Suprapubic skin (tissue), 4 donors: ENCODE results near the gene FRMPD1. TPM values are rescaled to one million over a fixed set of nuclear protein-coding genes. Genes with fewer than 3 reads are reported as not detected.

Experiments used
- DNase-seq, 2 donors: peaks; one replicate each; pipeline ENCODE4 v3.0.0-alpha.2; 2019; ENCODE audit warnings: low spot score in 2 of 2
- H3K27ac ChIP-seq: fragments of 200-600 bp; sonication (generic); one replicate; pipeline ENCODE4 v1.5.1; 2019
- H3K27me3 ChIP-seq: fragments of 200-600 bp; sonication (generic); one replicate; pipeline ENCODE4 v1.5.1; 2019
- H3K36me3 ChIP-seq: fragments of 200-600 bp; sonication (generic); one replicate; pipeline ENCODE4 v1.5.1; 2019
- H3K4me1 ChIP-seq: fragments of 200-600 bp; sonication (generic); one replicate; pipeline ENCODE4 v1.5.1; 2019
- H3K4me3 ChIP-seq: fragments of 200-600 bp; sonication (generic); one replicate; pipeline ENCODE4 v1.5.1; 2019; ENCODE audit warnings: mild to moderate bottlenecking
- H3K9me3 ChIP-seq: fragments of 200-600 bp; sonication (generic); one replicate; pipeline ENCODE4 v1.5.1; 2019
- EP300 ChIP-seq: sonication (generic); formaldehyde crosslinking; IDR thresholded peaks from one replicate; pipeline ENCODE4 v1.6.1; 2017; ENCODE audit warnings: antibody characterized with exemption
- POLR2A ChIP-seq, 2 donors: fragments of 450-650 bp; IDR thresholded peaks; one replicate each; pipeline ENCODE4 v1.6.1; 2017; ENCODE audit warnings: antibody characterized with exemption in 2 of 2, mild to moderate bottlenecking in 2 of 2, moderate library complexity in 2 of 2
- POLR2AphosphoS5 ChIP-seq, 3 donors: sonication (generic); formaldehyde crosslinking; IDR thresholded peaks; one replicate each; pipeline ENCODE4 v1.6.1; 2017; ENCODE audit warnings: antibody characterized with exemption in 3 of 3
- WGBS: methylation state at CpG from one replicate; pipeline ENCODE4 v1.1.5; 2018; 5-methylcytosine and 5-hydroxymethylcytosine counted together
- total RNA-seq, 4 donors: library from RNA; depleted of rRNA; stranded (reverse); fragments of >200 nt; gene quantifications; one replicate each; pipeline ENCODE4 v1.1.0, GENCODE V29; 2016
- TF ChIP-seq, protein P1 (sequence below), 2 donors: fragments of 200-600 bp in 1 of 2; fragments of 450-650 bp in 1 of 2; sonication (generic) in 1 of 2; IDR thresholded peaks; one replicate each; pipeline ENCODE4 v1.5.1; 2016 to 2019; ENCODE audit warnings: antibody characterized with exemption in 2 of 2, mild to moderate bottlenecking in 1 of 2, moderate library complexity in 1 of 2

The FRMPD1 gene
- total RNA-seq, 4 donors from 2014 or later = 7.9 to 15.4 (median 11.2) TPM

DNA sequence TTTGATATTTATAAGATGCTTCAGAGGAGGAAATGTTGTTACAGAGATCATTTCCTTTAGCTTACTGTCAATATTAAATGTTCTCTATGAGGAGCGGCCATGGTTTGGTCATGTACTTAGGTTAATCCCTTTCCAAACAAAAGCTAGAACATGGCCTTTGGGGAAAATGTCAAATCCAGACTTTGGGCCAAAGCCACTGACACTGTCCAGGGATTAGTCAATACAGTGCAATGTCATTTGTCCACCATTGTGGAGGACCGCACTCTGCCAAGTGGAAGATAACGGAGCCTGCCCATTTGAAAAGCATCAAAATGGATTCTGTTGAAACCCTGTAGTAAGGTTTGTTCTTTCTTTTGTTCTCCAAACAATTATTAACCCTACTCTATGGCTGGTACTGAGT lies 50.1 kb downstream of the FRMPD1 start:
- no peak for TF ChIP-seq EP300
- TF ChIP-seq, protein P1, sequence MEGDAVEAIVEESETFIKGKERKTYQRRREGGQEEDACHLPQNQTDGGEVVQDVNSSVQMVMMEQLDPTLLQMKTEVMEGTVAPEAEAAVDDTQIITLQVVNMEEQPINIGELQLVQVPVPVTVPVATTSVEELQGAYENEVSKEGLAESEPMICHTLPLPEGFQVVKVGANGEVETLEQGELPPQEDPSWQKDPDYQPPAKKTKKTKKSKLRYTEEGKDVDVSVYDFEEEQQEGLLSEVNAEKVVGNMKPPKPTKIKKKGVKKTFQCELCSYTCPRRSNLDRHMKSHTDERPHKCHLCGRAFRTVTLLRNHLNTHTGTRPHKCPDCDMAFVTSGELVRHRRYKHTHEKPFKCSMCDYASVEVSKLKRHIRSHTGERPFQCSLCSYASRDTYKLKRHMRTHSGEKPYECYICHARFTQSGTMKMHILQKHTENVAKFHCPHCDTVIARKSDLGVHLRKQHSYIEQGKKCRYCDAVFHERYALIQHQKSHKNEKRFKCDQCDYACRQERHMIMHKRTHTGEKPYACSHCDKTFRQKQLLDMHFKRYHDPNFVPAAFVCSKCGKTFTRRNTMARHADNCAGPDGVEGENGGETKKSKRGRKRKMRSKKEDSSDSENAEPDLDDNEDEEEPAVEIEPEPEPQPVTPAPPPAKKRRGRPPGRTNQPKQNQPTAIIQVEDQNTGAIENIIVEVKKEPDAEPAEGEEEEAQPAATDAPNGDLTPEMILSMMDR (IDR thresholded peaks at IDR 0.05) = no peak
- no peak for TF ChIP-seq POLR2A (IDR thresholded peaks at IDR 0.05)
- no peak overlapping the region for H3K4me3 ChIP-seq
- H3K9me3 ChIP-seq = no peaks in the 10 kb centered on the region
- 85% methylated on average over 3 of the region's 3 CpGs for WGBS
- no peaks in the 10 kb centered on the region for H3K4me1 ChIP-seq
- no peak for DNase-seq
- no peak overlapping the region for H3K27ac ChIP-seq
- H3K36me3 ChIP-seq = no peaks in the 10 kb centered on the region
- H3K27me3 ChIP-seq = no peaks in the 10 kb centered on the region

DNA sequence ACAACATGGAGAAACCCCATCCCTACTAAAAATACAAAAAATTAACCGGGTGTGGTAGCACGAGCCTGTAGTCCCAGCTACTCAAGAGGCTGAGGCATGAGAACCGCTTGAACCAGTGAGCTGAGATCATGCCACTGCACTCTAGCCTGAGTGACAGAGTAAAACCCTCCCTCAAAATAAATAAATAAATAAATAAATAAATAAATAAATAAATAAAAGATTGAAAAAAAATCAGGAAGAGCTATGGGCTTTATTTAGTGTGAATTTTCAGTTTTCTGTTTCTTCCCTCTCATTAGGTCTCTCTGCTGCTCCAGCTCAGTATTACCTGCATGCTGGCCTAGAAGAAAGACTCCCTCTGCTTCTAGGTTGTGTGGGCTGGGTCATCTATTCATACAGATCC lies 55.0 kb downstream of the FRMPD1 start:
- H3K36me3 ChIP-seq = no peaks in the 10 kb centered on the region
- H3K27me3 ChIP-seq = no peaks in the 10 kb centered on the region
- WGBS = 83% methylated on average over 3 of the region's 3 CpGs
- H3K4me3 ChIP-seq = no peak overlapping the region
- no peak overlapping the region for H3K27ac ChIP-seq
- DNase-seq = no peak
- H3K9me3 ChIP-seq = no peaks in the 10 kb centered on the region
- no peaks in the 10 kb centered on the region for H3K4me1 ChIP-seq
- TF ChIP-seq POLR2A (IDR thresholded peaks at IDR 0.05) (no peak), POLR2AphosphoS5 (IDR thresholded peaks at IDR 0.05) (no peak), EP300 (no peak)
- TF ChIP-seq, protein P1 (IDR thresholded peaks at IDR 0.05) = no peak

DNA sequence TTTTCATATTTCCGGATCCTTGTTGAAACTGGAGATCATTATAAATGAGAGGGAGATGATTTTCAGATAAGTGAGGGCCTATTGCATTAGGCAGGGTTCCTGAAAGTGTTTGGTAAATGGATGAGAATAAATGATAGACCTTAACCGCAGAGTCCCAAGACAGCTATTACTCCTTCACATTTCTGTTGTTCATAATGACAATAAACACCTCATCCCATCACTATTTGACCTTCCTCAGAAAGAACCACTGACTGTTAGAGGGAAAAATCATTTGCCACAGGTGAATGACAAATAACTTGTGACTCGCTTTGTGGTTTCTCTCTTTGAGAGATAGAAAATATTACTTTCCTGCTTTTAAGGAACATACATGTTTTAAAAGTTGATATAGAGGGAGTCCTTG lies 55.5 kb downstream of the FRMPD1 start:
- no peak overlapping the region for H3K4me3 ChIP-seq

DNA sequence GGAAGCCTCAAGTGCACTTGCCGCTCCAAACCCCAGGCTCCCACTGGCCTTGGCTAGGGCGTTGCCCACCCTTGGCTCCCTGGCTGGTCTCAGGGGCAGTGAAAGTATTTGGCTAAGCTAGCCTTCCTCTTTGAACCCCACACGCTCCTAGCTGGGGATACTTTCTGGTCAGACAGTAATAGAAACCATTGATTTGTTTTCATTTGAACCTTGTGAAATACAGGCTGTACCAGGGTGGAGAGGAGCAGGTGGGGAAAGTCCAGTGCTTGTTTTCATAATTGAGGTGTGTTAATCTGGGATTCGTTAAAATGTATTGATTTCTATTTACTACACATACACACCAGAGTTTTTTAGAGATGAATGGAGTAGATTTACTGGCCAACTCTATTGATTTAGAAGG lies 57.0 kb downstream of the FRMPD1 start:
- Histone ChIP-seq H3K4me1 (no peaks in the 10 kb centered on the region), H3K27ac (no peak overlapping the region), H3K36me3 (no peaks in the 10 kb centered on the region), H3K9me3 (no peaks in the 10 kb centered on the region), H3K27me3 (no peaks in the 10 kb centered on the region), H3K4me3 (no peak overlapping the region)
- TF ChIP-seq, protein P1 (IDR thresholded peaks at IDR 0.05) = no peak
- TF ChIP-seq EP300 (no peak), POLR2A (IDR thresholded peaks at IDR 0.05) (no peak), POLR2AphosphoS5 (IDR thresholded peaks at IDR 0.05) (no peak)
- 87% methylated on average over 4 of the region's 4 CpGs for WGBS
- DNase-seq = no peak

More for the DNA sequence above, 55.5 kb downstream of the FRMPD1 start:
- H3K27me3 ChIP-seq = no peaks in the 10 kb centered on the region
- TF ChIP-seq POLR2AphosphoS5 (IDR thresholded peaks at IDR 0.05) (no peak), EP300 (no peak), POLR2A (IDR thresholded peaks at IDR 0.05) (no peak)
- TF ChIP-seq, protein P1 (IDR thresholded peaks at IDR 0.05) = no peak
- H3K36me3 ChIP-seq = no peaks in the 10 kb centered on the region
- no peaks in the 10 kb centered on the region for H3K4me1 ChIP-seq
- 79% methylated on average over 3 of the region's 3 CpGs for WGBS
- no peak overlapping the region for H3K27ac ChIP-seq
- H3K9me3 ChIP-seq = no peaks in the 10 kb centered on the region
- DNase-seq = no peak

DNA sequence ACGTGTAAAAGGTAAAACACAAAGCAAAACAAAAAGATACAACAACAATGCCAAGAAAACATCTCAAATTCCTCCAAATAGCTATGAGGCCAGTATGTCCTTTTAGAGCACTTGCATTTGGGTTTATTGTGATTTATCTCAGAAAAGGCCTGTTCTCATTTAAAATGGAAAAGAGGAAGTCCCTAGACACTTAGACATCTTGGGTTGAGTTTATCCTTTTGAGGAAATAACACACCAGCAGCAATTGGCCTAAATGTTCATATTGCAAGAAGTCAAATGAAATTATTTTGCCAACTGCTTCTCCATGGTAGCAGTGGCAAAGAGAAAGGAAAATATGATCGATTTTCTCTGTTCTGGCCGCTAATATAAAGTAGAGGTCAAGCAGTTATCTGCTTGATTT lies 59.3 kb downstream of the FRMPD1 start:
- Histone ChIP-seq H3K27me3 (no peaks in the 10 kb centered on the region), H3K4me1 (no peaks in the 10 kb centered on the region), H3K9me3 (no peaks in the 10 kb centered on the region), H3K36me3 (no peaks in the 10 kb centered on the region), H3K27ac (no peak overlapping the region), H3K4me3 (no peak overlapping the region)
- no peak for DNase-seq
- TF ChIP-seq POLR2AphosphoS5 (IDR thresholded peaks at IDR 0.05) (no peak), POLR2A (IDR thresholded peaks at IDR 0.05) (no peak), EP300 (no peak)
- TF ChIP-seq, protein P1 (IDR thresholded peaks at IDR 0.05) = no peak
- 87% methylated on average over 3 of the region's 3 CpGs for WGBS
